ENCODE data around the gene TRIM41.

TRIM41 gene

DNA sequence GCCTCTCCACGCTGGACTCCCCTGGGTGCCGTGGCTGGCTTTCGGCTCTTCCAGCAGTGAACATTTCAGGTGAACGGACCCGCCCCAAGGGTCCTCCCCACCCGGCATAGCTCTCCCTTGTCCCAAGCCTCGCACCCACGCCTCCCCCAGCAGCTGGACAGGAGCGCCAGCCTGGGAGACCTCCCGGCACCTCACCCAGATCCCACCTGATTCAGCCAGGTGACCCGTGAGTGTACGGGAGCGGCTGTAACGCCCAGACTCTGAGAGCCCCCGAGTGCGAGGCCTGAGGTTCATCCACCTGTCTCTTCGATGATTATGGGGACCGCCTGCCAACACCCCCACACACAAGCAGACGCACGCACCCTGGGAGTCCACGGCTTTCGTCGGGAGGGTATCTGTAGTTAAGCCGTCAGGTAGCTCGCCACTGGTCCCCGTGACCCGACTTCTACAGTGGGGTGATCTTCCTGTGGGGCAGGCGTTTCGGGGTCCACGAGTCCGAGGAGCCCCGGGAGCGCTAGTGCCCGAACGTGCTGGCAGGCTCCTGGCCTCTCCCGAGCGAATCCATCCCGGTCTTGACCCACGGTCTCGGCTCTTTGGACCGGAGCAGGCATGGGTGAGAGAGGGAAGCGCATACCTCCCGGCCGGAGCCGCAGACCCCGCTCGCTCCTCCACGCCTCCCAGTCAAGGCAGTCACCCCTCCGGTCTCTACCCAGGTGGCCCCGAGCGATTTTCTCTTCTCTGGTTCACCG is 32.9 kb upstream of the TRIM41 start:
- no peak for DNase-seq (ENCODE audit: extremely low read depth, low read depth)
- TF ChIP-seq, protein P1, sequence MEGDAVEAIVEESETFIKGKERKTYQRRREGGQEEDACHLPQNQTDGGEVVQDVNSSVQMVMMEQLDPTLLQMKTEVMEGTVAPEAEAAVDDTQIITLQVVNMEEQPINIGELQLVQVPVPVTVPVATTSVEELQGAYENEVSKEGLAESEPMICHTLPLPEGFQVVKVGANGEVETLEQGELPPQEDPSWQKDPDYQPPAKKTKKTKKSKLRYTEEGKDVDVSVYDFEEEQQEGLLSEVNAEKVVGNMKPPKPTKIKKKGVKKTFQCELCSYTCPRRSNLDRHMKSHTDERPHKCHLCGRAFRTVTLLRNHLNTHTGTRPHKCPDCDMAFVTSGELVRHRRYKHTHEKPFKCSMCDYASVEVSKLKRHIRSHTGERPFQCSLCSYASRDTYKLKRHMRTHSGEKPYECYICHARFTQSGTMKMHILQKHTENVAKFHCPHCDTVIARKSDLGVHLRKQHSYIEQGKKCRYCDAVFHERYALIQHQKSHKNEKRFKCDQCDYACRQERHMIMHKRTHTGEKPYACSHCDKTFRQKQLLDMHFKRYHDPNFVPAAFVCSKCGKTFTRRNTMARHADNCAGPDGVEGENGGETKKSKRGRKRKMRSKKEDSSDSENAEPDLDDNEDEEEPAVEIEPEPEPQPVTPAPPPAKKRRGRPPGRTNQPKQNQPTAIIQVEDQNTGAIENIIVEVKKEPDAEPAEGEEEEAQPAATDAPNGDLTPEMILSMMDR (IDR thresholded peaks at IDR 0.05; ENCODE audit: low read depth, low read length) = no peak

DNA sequence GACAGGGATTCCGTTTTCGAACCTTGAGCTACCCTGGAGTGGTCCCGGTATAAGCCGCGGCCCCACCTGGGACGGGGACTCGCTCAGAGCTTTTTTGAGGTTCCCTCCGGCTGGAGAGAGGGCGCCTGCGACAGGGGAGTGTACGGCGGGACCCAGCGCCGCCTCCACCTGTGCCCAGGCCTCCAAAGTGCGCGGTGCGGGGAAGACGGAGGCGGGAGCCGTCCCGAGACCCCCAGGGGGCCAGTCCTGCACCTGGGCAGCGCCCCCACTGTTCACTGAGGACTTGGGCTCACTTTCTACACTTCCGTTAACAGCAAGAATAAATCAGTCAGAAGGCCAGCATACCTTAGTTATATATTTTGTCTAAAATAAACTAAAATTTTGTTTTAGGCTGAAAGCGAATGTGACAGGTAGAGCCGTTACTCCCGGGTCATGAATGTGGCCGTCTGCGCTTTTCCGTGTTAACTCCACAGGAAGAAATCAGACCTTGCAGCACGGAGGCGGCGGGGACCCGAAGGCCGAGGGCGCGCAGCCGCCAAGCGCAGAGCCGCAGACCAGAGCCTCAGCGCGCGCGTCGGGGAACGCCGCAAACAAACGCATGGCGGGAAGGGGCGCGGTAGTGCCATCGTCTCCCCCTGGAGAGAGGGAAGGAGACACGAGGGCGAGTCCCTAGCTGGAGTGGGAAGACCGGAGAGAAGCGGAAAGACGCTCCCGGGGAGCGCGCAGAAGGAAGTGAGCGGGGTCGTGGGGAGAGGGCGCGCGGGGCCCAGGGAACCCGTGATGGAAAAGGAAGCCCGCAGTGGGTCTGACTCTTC is 32.2 kb upstream of the TRIM41 start:
- DNase-seq (ENCODE audit: extremely low read depth, low read depth) = no peak
- TF ChIP-seq, protein P1 (IDR thresholded peaks at IDR 0.05; ENCODE audit: low read depth, low read length) = peak; percentile 10

DNA sequence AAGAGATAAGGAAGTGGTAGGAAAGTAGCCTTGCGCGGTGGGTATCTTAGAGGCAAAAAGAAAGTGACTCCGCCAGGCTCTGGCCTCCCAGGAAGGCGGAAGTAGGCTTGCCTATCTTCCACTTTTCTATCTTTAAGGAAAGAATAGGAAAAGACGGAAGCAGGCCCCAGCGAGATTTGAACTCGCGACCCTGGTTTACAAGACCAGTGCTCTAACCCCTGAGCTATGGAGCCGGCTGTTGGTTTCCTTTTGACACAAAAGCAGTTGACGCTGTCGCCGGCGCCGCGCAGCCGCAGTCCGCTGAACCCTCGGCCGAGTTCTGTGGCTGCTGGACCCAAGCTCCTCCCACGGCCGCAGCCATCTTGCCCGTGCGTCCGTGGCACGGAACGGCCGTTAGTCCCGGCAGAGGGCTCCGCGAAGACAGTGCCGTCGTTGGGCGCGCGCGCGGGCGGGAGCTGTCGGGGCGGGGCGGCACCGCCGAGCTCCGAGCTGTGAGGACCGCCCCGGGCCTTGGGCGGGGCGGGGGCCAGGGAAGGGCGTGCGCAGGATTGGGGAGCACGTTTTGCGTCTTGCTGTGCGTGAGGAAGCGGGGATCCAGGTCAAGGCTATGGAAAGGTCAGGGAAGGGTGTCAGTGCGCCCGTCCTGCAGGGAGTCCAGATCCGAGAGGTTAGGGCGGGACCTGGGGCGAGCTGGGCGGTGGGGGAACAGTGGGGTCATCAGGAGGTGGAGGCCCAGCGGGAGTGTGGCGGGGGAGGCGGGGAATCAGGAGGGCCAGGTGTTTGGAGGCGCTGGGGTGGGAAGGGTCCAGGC is 31.4 kb upstream of the TRIM41 start:
- TF ChIP-seq, protein P1 (IDR thresholded peaks at IDR 0.05; ENCODE audit: low read depth, low read length) = no peak; the same call in 1 of the 2 replicates
- DNase-seq (ENCODE audit: extremely low read depth, low read depth) = peak; percentile 87

DNA sequence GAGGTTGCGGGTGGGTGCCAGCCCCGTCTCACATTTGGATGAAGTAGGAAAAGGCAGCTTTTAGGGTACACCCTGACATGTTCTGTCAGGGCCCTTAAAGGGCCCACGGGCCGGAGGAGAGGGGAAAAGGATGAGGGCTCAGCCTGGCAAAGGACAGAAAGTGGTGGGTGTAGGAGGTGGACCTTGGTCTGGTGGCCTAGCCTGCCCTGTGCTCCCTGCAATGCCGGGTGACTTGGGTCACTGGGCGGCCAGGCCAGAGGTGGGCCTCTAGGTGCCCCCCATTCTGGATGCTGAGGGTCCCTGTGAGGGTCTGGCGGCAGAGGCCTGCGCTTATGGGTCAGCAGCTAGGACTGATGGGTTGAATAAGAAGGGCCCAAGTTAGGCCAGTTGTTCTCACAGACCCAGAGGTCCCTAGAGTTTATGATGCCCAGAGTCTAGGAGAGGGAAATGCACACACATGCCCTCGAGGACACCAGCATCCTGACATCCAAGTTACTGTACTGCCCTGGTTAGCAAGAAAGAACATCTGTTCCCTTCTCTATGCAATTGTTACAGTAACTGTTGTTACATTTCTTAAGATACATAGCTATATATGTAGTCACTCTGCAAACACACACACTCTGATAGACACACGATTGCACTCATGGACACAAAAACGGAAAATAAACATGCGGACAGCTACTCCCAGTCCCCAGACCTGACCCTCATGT is 30.6 kb upstream of the TRIM41 start:
- TF ChIP-seq, protein P1 (IDR thresholded peaks at IDR 0.05; ENCODE audit: low read depth, low read length) = no peak
- no peak for DNase-seq (ENCODE audit: extremely low read depth, low read depth)

DNA sequence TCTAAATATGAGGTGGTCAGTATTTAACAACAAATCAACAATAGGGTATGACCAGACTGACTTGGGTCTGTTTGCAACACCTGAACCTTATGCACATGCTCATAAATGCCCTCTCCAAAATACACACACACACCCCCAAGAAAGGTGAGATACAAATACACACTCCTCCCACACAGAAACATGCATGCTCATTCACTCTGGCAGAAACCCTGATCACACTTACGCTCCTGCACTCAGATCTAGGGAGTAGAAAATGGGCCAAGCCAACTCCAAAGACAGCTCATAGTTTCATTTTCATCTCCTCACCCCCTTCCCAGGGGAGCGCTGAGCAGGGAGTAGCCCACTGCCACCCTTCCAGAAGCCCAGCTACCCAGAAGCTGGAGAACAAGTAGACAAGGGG is 29.4 kb upstream of the TRIM41 start:
- DNase-seq (ENCODE audit: extremely low read depth, low read depth) = no peak
- TF ChIP-seq, protein P1 (IDR thresholded peaks at IDR 0.05; ENCODE audit: low read depth, low read length) = no peak

DNA sequence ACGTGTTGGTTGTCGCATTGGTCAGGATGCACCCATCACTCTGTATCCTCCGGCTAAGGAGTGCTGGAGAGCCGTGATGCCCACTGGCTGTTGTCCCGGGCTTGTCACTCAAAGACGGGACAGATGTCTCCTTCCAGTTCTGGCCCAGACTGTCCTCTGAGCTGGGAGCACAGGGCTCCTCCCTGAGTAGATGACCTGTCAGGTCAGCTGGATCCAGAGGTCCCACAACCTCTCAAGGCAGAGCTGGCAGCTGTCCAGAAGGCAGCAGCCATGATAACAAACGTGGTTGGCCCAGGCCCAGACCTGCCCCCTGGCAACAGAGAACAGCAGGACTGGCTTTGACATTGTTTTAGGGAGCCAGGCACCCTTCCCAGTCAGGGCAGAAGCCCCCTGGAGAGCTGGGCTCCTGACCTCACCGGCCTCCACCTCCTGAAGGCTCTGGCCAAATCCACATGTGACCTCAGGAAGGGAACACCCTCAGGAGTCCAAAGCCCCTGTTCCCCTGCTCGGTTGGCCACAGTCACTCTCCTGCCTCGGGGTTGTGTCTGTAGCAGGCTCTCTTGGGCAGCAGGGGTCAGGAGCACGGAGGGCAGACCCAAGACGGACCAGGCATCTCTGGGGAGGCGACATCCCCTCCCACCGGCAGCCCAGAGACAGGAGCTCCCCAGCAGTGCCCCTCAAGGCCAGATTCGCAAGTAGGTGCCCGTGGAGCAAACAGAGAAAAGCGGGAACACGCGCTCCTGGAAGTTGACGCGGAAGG is 28.4 kb upstream of the TRIM41 start:
- no peak for DNase-seq (ENCODE audit: extremely low read depth, low read depth)
- TF ChIP-seq, protein P1 (IDR thresholded peaks at IDR 0.05; ENCODE audit: low read depth, low read length) = no peak
